Panc1 (cell line): ENCODE data around the gene MMAB. TPM values are rescaled to one million over a fixed set of nuclear protein-coding genes. Genes with fewer than 3 reads are reported as not detected.

Experiments
- ATAC-seq: fragments of 200-7000 bp; cut with Tn5 transposase; 2 replicates; pipeline ENCODE4 v1.9.1; 2020; ENCODE audit warnings: mild to moderate bottlenecking, moderate library complexity
- BruUV-seq: library from RNA; stranded (reverse); fragments of 400-500 nt; replicated peaks from 2 replicates; lab custom pipeline; 2021; lab: Mats Ljungman, UMichigan
- CTCF ChIA-PET: fragments of 300-600 bp; sonication (Branson Sonifier 250); formaldehyde crosslinking; loops from one replicate; lab custom pipeline; 2022; ENCODE audit warnings: antibody characterized with exemption; lab: Charles Lee
- POLR2A ChIA-PET: fragments of 300-600 bp; sonication (Branson Sonifier 250); formaldehyde crosslinking; loops from one replicate; lab custom pipeline; 2022; ENCODE audit warnings: antibody characterized with exemption; lab: Charles Lee
- DNase-seq: peaks from one replicate; pipeline ENCODE4 v3.0.0-alpha.2; 2010; ENCODE audit warnings: low read depth, low spot score
- H3K27ac ChIP-seq: 2 replicates; pipeline ENCODE4 v1.5.1; 2011; ENCODE audit warnings: mild to moderate bottlenecking, low read length, inconsistent platforms
- H3K27me3 ChIP-seq: fragments of 200-500 bp; sonication (Bioruptor generic); 2 replicates; pipeline ENCODE4 v1.6.0; 2014; ENCODE audit warnings: low read length, inconsistent platforms; ENCODE audit not compliant: control insufficient read depth, insufficient read depth
- H3K36me3 ChIP-seq: fragments of 200-500 bp; sonication (Bioruptor generic); 2 replicates; pipeline ENCODE4 v1.5.1; 2014; ENCODE audit warnings: inconsistent platforms, mild to moderate bottlenecking, low read length, moderate library complexity; ENCODE audit not compliant: control insufficient read depth, insufficient read depth
- H3K4me1 ChIP-seq: 2 replicates; pipeline ENCODE4 v1.5.1; 2011; ENCODE audit warnings: inconsistent platforms, mild to moderate bottlenecking, low read length, moderate library complexity; ENCODE audit not compliant: control insufficient read depth, insufficient read depth
- H3K4me3 ChIP-seq, 2 experiments: 2 replicates each; pipeline ENCODE4 v1.5.1; 2011 to 2012; ENCODE audit warnings: low read depth in 2 of 2, low read length in 2 of 2, mild to moderate bottlenecking in 2 of 2, inconsistent platforms in 1 of 2, moderate library complexity in 1 of 2
- H3K9me3 ChIP-seq: fragments of 200-500 bp; sonication (Bioruptor generic); 2 replicates; pipeline ENCODE4 v1.5.1; 2014; ENCODE audit warnings: low read depth, mild to moderate bottlenecking, inconsistent platforms, low read length, moderate library complexity; ENCODE audit not compliant: control insufficient read depth, insufficient read depth
- POLR2AphosphoS5 ChIP-seq: IDR thresholded peaks from 2 replicates; pipeline ENCODE4 v1.6.1; 2012; ENCODE audit warnings: mild to moderate bottlenecking, low read depth, low read length, moderate library complexity
- SIN3A ChIP-seq: IDR thresholded peaks from 2 replicates; pipeline ENCODE4 v1.6.1; 2012; ENCODE audit warnings: low read depth, mild to moderate bottlenecking, low read length, moderate library complexity, borderline replicate concordance; ENCODE audit not compliant: insufficient read depth
- TCF7L2 ChIP-seq: IDR thresholded peaks from 2 replicates; pipeline ENCODE4 v1.6.1; 2011; ENCODE audit warnings: mild to moderate bottlenecking, low read depth, low read length, inconsistent platforms
- in situ Hi-C: cut with HindIII; loops from 2 replicates; pipeline ENCODE4 v1.10.0; 2016; ENCODE audit warnings: low sequenced_read_pairs, low pct_unique_long_range_greater_than_20kb
- intact Hi-C: fragments of 100-400 bp; cut with micrococcal nuclease; formaldehyde crosslinking; loops from one replicate; pipeline ENCODE4 v1.10.0; 2022; ENCODE audit not compliant: unreplicated experiment
- total RNA-seq: library from RNA; stranded (reverse); gene quantifications from one replicate; pipeline ENCODE4 v1.2.1, GENCODE V29; 2021; ENCODE audit not compliant: unreplicated experiment
- TF ChIP-seq, protein P1 (sequence below): fragments of 450-650 bp; IDR thresholded peaks from 2 replicates; pipeline ENCODE4 v1.5.1; 2017; ENCODE audit warnings: mild to moderate bottlenecking
- TF ChIP-seq, protein P2 (sequence below), 2 experiments: IDR thresholded peaks; 2 replicates each; pipeline ENCODE4 v1.6.1; 2011 to 2012; ENCODE audit warnings: low read depth in 2 of 2, control low read depth in 1 of 2, low read length in 1 of 2, mild to moderate bottlenecking in 1 of 2, moderate library complexity in 1 of 2; ENCODE audit not compliant: insufficient read depth in 1 of 2

Gene MMAB
- total RNA-seq, 1 experiment from 2014 or later, result 58.6 TPM

DNA sequence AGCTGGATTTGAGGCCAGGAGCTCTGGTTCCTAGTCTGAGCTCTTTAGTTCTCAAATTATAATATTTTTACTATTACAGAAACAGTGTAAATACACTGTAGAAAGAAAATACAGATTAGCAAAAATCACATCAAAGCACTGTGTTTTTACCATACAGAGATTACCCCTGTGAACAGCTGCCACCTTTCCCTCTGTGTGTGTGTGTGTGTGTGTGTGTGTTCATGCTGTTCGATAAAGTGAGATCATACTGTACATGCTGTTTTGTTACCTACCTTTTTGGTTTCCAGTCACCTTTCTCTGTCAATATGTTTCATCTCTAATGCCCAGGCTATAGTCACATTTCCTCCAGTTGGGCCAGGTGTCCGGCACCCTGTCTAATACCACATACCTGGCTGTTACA is 27.2 kb upstream of the MMAB start:
- no TSS peak for BruUV-seq
- H3K27me3 ChIP-seq, result no peaks in the 10 kb centered on the region
- TF ChIP-seq POLR2AphosphoS5 (no peak), SIN3A (no peak), TCF7L2 (no peak)
- TF ChIP-seq, protein P1, sequence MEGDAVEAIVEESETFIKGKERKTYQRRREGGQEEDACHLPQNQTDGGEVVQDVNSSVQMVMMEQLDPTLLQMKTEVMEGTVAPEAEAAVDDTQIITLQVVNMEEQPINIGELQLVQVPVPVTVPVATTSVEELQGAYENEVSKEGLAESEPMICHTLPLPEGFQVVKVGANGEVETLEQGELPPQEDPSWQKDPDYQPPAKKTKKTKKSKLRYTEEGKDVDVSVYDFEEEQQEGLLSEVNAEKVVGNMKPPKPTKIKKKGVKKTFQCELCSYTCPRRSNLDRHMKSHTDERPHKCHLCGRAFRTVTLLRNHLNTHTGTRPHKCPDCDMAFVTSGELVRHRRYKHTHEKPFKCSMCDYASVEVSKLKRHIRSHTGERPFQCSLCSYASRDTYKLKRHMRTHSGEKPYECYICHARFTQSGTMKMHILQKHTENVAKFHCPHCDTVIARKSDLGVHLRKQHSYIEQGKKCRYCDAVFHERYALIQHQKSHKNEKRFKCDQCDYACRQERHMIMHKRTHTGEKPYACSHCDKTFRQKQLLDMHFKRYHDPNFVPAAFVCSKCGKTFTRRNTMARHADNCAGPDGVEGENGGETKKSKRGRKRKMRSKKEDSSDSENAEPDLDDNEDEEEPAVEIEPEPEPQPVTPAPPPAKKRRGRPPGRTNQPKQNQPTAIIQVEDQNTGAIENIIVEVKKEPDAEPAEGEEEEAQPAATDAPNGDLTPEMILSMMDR, result no peak
- TF ChIP-seq, protein P2, sequence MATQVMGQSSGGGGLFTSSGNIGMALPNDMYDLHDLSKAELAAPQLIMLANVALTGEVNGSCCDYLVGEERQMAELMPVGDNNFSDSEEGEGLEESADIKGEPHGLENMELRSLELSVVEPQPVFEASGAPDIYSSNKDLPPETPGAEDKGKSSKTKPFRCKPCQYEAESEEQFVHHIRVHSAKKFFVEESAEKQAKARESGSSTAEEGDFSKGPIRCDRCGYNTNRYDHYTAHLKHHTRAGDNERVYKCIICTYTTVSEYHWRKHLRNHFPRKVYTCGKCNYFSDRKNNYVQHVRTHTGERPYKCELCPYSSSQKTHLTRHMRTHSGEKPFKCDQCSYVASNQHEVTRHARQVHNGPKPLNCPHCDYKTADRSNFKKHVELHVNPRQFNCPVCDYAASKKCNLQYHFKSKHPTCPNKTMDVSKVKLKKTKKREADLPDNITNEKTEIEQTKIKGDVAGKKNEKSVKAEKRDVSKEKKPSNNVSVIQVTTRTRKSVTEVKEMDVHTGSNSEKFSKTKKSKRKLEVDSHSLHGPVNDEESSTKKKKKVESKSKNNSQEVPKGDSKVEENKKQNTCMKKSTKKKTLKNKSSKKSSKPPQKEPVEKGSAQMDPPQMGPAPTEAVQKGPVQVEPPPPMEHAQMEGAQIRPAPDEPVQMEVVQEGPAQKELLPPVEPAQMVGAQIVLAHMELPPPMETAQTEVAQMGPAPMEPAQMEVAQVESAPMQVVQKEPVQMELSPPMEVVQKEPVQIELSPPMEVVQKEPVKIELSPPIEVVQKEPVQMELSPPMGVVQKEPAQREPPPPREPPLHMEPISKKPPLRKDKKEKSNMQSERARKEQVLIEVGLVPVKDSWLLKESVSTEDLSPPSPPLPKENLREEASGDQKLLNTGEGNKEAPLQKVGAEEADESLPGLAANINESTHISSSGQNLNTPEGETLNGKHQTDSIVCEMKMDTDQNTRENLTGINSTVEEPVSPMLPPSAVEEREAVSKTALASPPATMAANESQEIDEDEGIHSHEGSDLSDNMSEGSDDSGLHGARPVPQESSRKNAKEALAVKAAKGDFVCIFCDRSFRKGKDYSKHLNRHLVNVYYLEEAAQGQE (IDR thresholded peaks at IDR 0.05; ENCODE audit: insufficient read depth in 1 of 2, low read depth in 2 of 2, low read length in 1 of 2), result no peak
- H3K4me3 ChIP-seq, result no peak overlapping the region
- in situ Hi-C loops, result no loop called here
- DNase-seq (no peak), ATAC-seq (no peak)
- intact Hi-C loops, result no loop called here
- H3K27ac ChIP-seq, result no peak overlapping the region
- no peaks in the 10 kb centered on the region for H3K9me3 ChIP-seq
- peaks cover 8% of the 10 kb centered on the region; the same call in 1 of the 2 replicates for H3K4me1 ChIP-seq
- CTCF ChIA-PET, result no interaction called here
- POLR2A ChIA-PET, result no interaction called here
- no peaks in the 10 kb centered on the region for H3K36me3 ChIP-seq

DNA sequence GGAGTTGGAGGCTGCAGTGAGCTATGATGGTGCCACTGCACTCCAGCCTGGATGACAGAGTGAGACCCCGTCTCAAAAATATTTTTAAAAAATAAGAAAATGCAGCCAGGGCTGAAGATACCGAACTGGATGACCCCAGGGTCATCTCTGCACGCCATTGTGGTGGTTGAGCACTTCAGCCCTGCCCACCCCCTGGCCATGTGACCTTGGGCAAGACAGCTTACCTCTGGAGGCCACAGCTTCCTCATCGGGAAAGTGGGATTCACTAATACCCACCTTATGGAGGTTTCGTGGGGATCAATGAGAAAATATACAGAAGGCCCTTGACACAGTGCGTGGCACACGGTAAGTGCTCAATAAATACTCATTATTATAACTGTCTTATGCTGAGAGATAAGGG is 25.8 kb upstream of the MMAB start:
- no peak for TF ChIP-seq TCF7L2
- TF ChIP-seq SIN3A, result no peak
- TF ChIP-seq, protein P2 (IDR thresholded peaks at IDR 0.05; ENCODE audit: insufficient read depth in 1 of 2, low read depth in 2 of 2, low read length in 1 of 2), result no peak
- TF ChIP-seq, protein P1, result no peak
- TF ChIP-seq POLR2AphosphoS5, result no peak
- Histone ChIP-seq H3K27ac (no peak overlapping the region), H3K9me3 (no peaks in the 10 kb centered on the region), H3K4me1 (peaks cover 8% of the 10 kb centered on the region; the same call in 1 of the 2 replicates), H3K27me3 (no peaks in the 10 kb centered on the region), H3K4me3 (no peak overlapping the region), H3K36me3 (no peaks in the 10 kb centered on the region)
- ATAC-seq, result no peak
- CTCF ChIA-PET, result interaction anchor here (0.9 to 1.8 kb wide), 2 partner anchors 174 to 176 kb away, joined by 4 to 6 read pairs; no protein-coding TSS in a partner anchor
- DNase-seq, result no peak
- POLR2A ChIA-PET, result no interaction called here
- no TSS peak for BruUV-seq
- intact Hi-C loops, result loop anchor here (10.0 kb wide), 1 partner anchor 116 kb away; the partner anchor contains the start of gene FAM222A
- in situ Hi-C loops, result no loop called here
